K562 (cell line): ENCODE data around the gene TSPAN13. TPM values are rescaled to one million over a fixed set of nuclear protein-coding genes. Genes with fewer than 3 reads are reported as not detected.

Experiments
- CUX1 ChIP-seq: fragments of 200-800 bp; sonication (Bioruptor generic); IDR thresholded peaks from 2 replicates; pipeline ENCODE4 v1.6.1; 2016; ENCODE audit warnings: missing genetic modification characterization, missing compliant biosample characterization
- MGA ChIP-seq: fragments of 450-650 bp; IDR thresholded peaks from 2 replicates; pipeline ENCODE4 v1.6.1; 2016; ENCODE audit warnings: mild to moderate bottlenecking, moderate library complexity
- RBM22 ChIP-seq: fragments of 200-400 bp; formaldehyde crosslinking; IDR thresholded peaks from 2 replicates; pipeline ENCODE4 v1.6.1; 2018; ENCODE audit warnings: low read length, low read depth; ENCODE audit not compliant: poor library complexity, severe bottlenecking
- ZNF707 ChIP-seq: fragments of 250-450 bp; sonication (Bioruptor Pico); conservative IDR thresholded peaks from 2 replicates; pipeline ENCODE4 v1.8.0; 2022; ENCODE audit warnings: inconsistent platforms, mild to moderate bottlenecking, moderate library complexity
- ZNF778 ChIP-seq: fragments of 450-650 bp; formaldehyde crosslinking; IDR thresholded peaks from 2 replicates; pipeline ENCODE4 v1.4.0; 2020; ENCODE audit warnings: mild to moderate bottlenecking, moderate library complexity
- polyA plus RNA-seq, 8 experiments: library from polyadenylated mRNA; depleted of rRNA in 4 of 8; stranded (reverse) in 5 of 8; unstranded in 3 of 8; fragments of >200 nt; fragmentation: Nextera tagmentation in 2 of 8; fragmentation: Illumina TruSeq in 1 of 8; extraction: Ambion mirVana in 2 of 8; extraction: Trizol in 1 of 8; gene quantifications; 2 replicates each; pipeline versions ENCODE4 v1.2.1 to v1.2.3, GENCODE V29; 2011 to 2014; ENCODE audit warnings: inconsistent platforms in 1 of 8, missing spikeins in 1 of 8
- total RNA-seq, 7 experiments: library from RNA; depleted of rRNA in 6 of 7; stranded (reverse); fragments of >200 nt in 6 of 7; fragmentation: Illumina TruSeq in 2 of 7; extraction: Trizol in 2 of 7; gene quantifications; 2 replicates each; pipeline versions ENCODE4 v1.2.1 to v1.2.3, GENCODE V29; 2011 to 2021; ENCODE audit warnings: low replicate concordance in 1 of 7

The TSPAN13 gene
- total and polyA plus RNA-seq, 9 of the 15 experiments (the other 6 are each of a cell fraction or from before 2014, with no cell fraction given) = 7.8 to 46.3 (median 20.0) TPM

GRCh38 chr7:16753932-16754855 lies 639 bp downstream of the TSPAN13 start (continued):
- TF ChIP-seq CUX1 (no peak), MGA (peak; percentile 73), ZNF707 (CRISPR knock-in tag) (no peak), RBM22 (no peak), ZNF778 (CRISPR knock-in tag) (no peak)
